HUES6 (cell line): Measurements from ENCODE around the gene PARD6B.
"Not testable (repeated sequence)": the region's sequence is repeated elsewhere in the genome, so short reads cannot be mapped to it uniquely, and the experiment has no call there.

Experiments used
- H3K27ac ChIP-seq: 2 replicates; pipeline ENCODE4 v1.7.0; 2013; ENCODE audit warnings: low read depth, mild to moderate bottlenecking, low read length, inconsistent platforms
- H3K27me3 ChIP-seq: 2 replicates; pipeline ENCODE4 v1.6.1; 2013; ENCODE audit warnings: low read length; ENCODE audit not compliant: control insufficient read depth, insufficient read depth
- H3K36me3 ChIP-seq: 2 replicates; pipeline ENCODE4 v1.6.1; 2013; ENCODE audit warnings: low read length; ENCODE audit not compliant: control insufficient read depth, insufficient read depth
- H3K4me1 ChIP-seq: 2 replicates; pipeline ENCODE4 v1.6.1; 2013; ENCODE audit warnings: low read length; ENCODE audit not compliant: control insufficient read depth, insufficient read depth
- H3K4me3 ChIP-seq: 2 replicates; pipeline ENCODE4 v1.5.1; 2013; ENCODE audit warnings: low read depth, low read length
- H3K9ac ChIP-seq: one replicate; pipeline ENCODE4 v1.6.1; 2013; ENCODE audit warnings: mild to moderate bottlenecking, low read length
- H3K9me3 ChIP-seq: 2 replicates; pipeline ENCODE4 v1.6.1; 2013; ENCODE audit warnings: low read depth, low read length; ENCODE audit not compliant: control insufficient read depth, insufficient read depth

Gene PARD6B

GRCh38 chr20:50794846-50795634, 63.7 kb downstream of the PARD6B start, which contains the start of gene BCAS4:
TSS of gene BCAS4 (plus strand) at chr20:50795061. CDS start at chr20:50795084, 23 bp downstream.
- peaks cover 4% of the 10 kb centered on the region for H3K27me3 ChIP-seq
- no peak within 1 kb of the TSS for H3K27ac ChIP-seq
- H3K36me3 ChIP-seq = no peaks in the 10 kb centered on the region
- H3K9ac ChIP-seq = peak within 1 kb of the TSS; percentile 44
- H3K4me3 ChIP-seq = peak within 1 kb of the TSS; percentile 85
- H3K9me3 ChIP-seq = no peaks in the 10 kb centered on the region
- H3K4me1 ChIP-seq = peaks cover 21% of the 10 kb centered on the region

GRCh38 chr20:50797142-50797541, 65.8 kb downstream of the PARD6B start:
- H3K4me1 ChIP-seq = peaks cover 9% of the 10 kb centered on the region; the same call in 1 of the 2 replicates
- H3K27ac ChIP-seq = no peak overlapping the region
- no peaks in the 10 kb centered on the region for H3K36me3 ChIP-seq
- H3K9me3 ChIP-seq = no peaks in the 10 kb centered on the region
- H3K4me3 ChIP-seq = no peak overlapping the region
- peaks cover 4% of the 10 kb centered on the region for H3K27me3 ChIP-seq
- H3K9ac ChIP-seq = no peak overlapping the region

GRCh38 chr20:50798650-50799049, 67.3 kb downstream of the PARD6B start:
- Histone ChIP-seq H3K4me1 (peaks cover 9% of the 10 kb centered on the region), H3K27ac (no peak overlapping the region), H3K9ac (no peak overlapping the region), H3K36me3 (no peaks in the 10 kb centered on the region), H3K9me3 (no peaks in the 10 kb centered on the region), H3K27me3 (peaks cover 4% of the 10 kb centered on the region), H3K4me3 (no peak overlapping the region)

- no peaks in the 10 kb centered on the region for H3K36me3 ChIP-seq
- peaks cover 4% of the 10 kb centered on the region for H3K27me3 ChIP-seq
- H3K9me3 ChIP-seq = no peaks in the 10 kb centered on the region
- no peak overlapping the region for H3K4me3 ChIP-seq
- no peak overlapping the region for H3K27ac ChIP-seq
- peaks cover 14% of the 10 kb centered on the region for H3K4me1 ChIP-seq
- no peak overlapping the region for H3K9ac ChIP-seq
These were observed 68.0 kb downstream of the PARD6B start for GRCh38 chr20:50799176-50799889.

- Histone ChIP-seq H3K9me3 (no peaks in the 10 kb centered on the region), H3K4me3 (no peak overlapping the region), H3K9ac (no peak overlapping the region), H3K36me3 (no peaks in the 10 kb centered on the region), H3K27ac (no peak overlapping the region), H3K27me3 (peaks cover 4% of the 10 kb centered on the region), H3K4me1 (peaks cover 20% of the 10 kb centered on the region)
These were observed 68.6 kb downstream of the PARD6B start for GRCh38 chr20:50799890-50800550.

GRCh38 chr20:50800986-50801746, 69.8 kb downstream of the PARD6B start:
- not testable (repeated sequence) for H3K27ac ChIP-seq, H3K36me3 ChIP-seq, H3K9ac ChIP-seq

GRCh38 chr20:50801747-50802125, 70.4 kb downstream of the PARD6B start:
- H3K4me3 ChIP-seq = no peak overlapping the region
- H3K9ac ChIP-seq = no peak overlapping the region
- H3K9me3 ChIP-seq = no peaks in the 10 kb centered on the region
- no peaks in the 10 kb centered on the region for H3K27me3 ChIP-seq
- H3K4me1 ChIP-seq = peaks cover 18% of the 10 kb centered on the region
- H3K27ac ChIP-seq = no peak overlapping the region
- H3K36me3 ChIP-seq = no peaks in the 10 kb centered on the region

More at GRCh38 chr20:50800986-50801746, 69.8 kb downstream of the PARD6B start:
- H3K4me1 ChIP-seq = peaks cover 18% of the 10 kb centered on the region
- not testable (repeated sequence) for H3K9me3 ChIP-seq, H3K27me3 ChIP-seq, H3K4me3 ChIP-seq

- no peak overlapping the region for H3K4me3 ChIP-seq
- H3K27ac ChIP-seq = no peak overlapping the region
- H3K9me3 ChIP-seq = no peaks in the 10 kb centered on the region
- H3K4me1 ChIP-seq = peaks cover 18% of the 10 kb centered on the region
- H3K9ac ChIP-seq = no peak overlapping the region
- H3K36me3 ChIP-seq = no peaks in the 10 kb centered on the region
- no peaks in the 10 kb centered on the region for H3K27me3 ChIP-seq
These were observed 70.9 kb downstream of the PARD6B start for GRCh38 chr20:50802289-50802688.

- H3K4me1 ChIP-seq = peaks cover 18% of the 10 kb centered on the region
- H3K4me3 ChIP-seq = no peak overlapping the region
- H3K9ac ChIP-seq = no peak overlapping the region
- H3K27ac ChIP-seq = no peak overlapping the region
- no peaks in the 10 kb centered on the region for H3K27me3 ChIP-seq
- no peaks in the 10 kb centered on the region for H3K36me3 ChIP-seq
- H3K9me3 ChIP-seq = no peaks in the 10 kb centered on the region
These were observed 73.3 kb downstream of the PARD6B start for GRCh38 chr20:50804437-50805348.

GRCh38 chr20:50805349-50805684, 73.9 kb downstream of the PARD6B start:
- Histone ChIP-seq H3K4me3 (no peak overlapping the region), H3K9ac (no peak overlapping the region), H3K36me3 (no peaks in the 10 kb centered on the region), H3K27ac (no peak overlapping the region), H3K4me1 (peaks cover 18% of the 10 kb centered on the region), H3K27me3 (no peaks in the 10 kb centered on the region), H3K9me3 (no peaks in the 10 kb centered on the region)
